LNCAP (cell line): ENCODE measurements around the gene PGF.

Experiments
- TF ChIP-seq, protein P1 (sequence below): fragments of 450-650 bp; IDR thresholded peaks from 2 replicates; pipeline ENCODE4 v1.5.1; 2017; ENCODE audit warnings: mild to moderate bottlenecking

PGF gene

DNA sequence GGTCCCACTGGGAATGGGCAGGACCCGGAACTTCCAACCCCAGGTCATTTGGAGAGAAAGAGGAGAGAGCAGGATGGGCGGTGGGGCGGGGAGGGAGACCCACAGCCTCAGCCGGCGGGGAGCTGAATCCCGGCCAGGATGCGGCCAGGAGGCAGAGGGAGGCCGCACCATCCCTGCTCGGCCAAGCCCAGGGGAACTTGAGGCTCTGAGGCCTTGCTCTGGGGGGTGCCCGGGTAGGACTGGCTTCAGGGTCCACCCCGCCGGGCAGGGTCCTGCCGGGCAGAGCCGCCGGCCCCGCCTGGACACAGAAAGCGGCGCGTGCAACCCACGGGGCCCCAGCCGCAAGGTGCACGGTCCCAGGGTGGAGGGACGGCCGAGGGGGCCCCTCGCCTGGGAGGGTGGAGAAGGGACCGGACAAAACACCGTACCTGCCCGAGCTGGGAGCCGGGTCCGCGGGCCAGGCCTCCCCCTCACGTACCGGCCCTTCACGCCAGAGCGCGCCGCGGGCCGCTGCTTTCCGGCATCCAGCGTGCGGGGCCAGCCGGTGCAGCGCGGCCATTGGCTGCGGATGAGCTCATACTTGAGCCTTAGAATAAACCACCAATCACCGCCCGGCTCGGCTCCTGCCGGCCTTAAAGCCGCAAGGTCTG, 32.5 kb downstream of the PGF start, which contains the start of gene RPS6KL1:
RPS6KL1 (minus strand) TSS at position 509 of the 650 bp plus-strand sequence. CDS start 1,719 bp downstream, outside the sequence.
- TF ChIP-seq, protein P1, sequence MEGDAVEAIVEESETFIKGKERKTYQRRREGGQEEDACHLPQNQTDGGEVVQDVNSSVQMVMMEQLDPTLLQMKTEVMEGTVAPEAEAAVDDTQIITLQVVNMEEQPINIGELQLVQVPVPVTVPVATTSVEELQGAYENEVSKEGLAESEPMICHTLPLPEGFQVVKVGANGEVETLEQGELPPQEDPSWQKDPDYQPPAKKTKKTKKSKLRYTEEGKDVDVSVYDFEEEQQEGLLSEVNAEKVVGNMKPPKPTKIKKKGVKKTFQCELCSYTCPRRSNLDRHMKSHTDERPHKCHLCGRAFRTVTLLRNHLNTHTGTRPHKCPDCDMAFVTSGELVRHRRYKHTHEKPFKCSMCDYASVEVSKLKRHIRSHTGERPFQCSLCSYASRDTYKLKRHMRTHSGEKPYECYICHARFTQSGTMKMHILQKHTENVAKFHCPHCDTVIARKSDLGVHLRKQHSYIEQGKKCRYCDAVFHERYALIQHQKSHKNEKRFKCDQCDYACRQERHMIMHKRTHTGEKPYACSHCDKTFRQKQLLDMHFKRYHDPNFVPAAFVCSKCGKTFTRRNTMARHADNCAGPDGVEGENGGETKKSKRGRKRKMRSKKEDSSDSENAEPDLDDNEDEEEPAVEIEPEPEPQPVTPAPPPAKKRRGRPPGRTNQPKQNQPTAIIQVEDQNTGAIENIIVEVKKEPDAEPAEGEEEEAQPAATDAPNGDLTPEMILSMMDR = no peak

DNA sequence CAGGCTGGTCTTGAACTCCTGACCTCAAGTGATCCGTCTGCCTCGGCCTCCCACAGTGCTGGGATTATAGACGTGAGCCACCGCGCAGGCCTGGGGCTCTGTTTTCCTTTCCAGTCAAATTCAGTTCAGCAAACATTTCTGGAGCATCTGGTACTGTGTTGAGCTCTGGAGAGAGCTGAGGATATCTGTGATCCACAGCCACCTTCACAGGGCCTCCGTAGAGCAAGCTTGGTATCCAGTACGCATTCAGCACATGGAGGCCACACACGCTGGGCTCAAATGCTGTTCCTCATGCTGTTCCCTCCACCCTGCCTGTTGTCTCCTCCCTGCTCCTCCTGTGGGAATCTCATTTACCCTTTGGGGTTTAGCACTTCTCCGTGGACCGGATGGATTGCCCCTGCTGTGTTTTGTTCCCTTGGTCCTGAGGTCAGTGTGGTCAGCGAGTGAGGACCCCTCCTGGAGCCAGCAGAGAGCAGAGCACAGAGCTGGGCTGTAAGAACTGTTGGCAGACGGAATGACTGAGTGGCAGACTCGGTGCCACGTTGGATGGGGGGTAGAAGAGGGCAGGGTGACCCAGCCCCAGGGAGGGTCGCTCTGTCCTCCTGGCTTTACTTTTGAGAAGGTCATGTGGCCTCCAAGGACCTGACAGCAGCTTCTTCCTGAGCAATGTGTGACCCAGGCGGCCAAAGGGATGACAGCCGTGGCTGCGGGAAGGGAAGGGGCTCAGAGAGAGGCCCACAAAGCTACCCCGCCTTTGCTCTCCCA, 33.2 kb downstream of the PGF start:
- TF ChIP-seq, protein P1 = no peak

GRCh38 chr14:74921053-74921620, 34.3 kb downstream of the PGF start:
- TF ChIP-seq, protein P1 = no peak

GRCh38 chr14:74920281-74920680, 35.1 kb downstream of the PGF start:
- TF ChIP-seq, protein P1 = no peak

DNA sequence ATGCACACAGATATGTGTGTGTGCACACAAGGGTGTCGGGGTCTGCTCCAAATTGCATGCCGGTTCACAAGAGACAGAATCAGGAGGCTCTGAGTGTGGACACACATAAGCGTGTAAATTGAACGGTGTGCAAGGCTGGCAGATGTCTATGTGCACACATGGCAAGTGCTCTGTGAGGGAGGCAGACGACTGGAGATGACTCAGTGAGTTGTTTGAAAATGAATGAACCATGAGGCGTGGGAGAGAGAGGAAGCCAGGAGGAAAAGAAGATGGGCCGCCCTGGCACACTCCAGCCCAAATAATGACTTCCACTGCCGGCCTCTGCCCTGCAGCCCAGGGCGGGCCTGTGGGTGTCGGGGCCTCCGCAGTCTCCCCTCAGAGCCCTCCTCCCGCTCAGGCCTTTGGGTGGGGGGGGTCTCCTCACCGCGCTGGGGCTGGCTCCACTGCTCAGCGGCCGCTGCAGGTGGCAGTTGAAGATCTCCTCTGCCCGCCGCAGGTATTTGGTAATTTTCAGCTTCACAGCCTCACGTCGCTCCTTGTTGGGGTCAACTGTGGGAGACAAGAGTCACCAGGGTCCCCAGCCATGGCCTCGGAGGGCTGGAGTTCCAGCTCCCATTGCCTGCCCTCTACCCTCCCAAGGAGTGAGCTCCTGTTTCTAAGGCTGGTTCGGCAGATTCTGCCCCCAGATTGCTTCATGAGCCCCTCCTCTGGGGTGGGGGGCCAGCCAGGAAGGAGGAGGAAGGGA, 35.8 kb downstream of the PGF start:
- TF ChIP-seq, protein P1 = no peak

DNA sequence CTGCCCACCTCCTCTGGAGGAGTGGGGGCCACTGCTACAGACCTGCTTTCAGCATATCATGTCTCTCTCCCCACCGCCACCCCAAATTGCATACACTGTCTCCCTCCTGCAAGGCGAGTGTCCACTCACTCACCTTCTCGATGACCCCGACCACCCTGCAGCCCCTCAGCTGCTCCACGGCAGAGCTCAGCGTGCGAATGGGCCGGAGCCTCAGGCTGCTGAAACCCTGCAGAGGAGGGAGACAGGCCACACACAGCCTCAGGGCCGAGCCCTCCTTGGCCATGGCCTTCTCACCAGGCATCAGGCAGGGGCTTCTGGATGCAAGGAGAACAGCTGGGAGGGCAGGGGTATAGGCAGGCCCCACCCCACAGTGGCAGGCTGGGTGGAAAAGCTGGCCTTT, 37.0 kb downstream of the PGF start:
- TF ChIP-seq, protein P1 = no peak

- TF ChIP-seq, protein P1 = no peak
Measured at GRCh38 chr14:74917646-74918081, 37.7 kb downstream of the PGF start.
